Mucosa of descending colon (tissue), 3 donors: ENCODE results near the gene SNTG2. TPM values are rescaled to one million over a fixed set of nuclear protein-coding genes. Genes with fewer than 3 reads are reported as not detected.

Experiments
- ATAC-seq: fragments of 200-7000 bp; cut with Tn5 transposase; one replicate; pipeline ENCODE4 v1.9.1; 2020; ENCODE audit warnings: mild to moderate bottlenecking, moderate library complexity
- DNase-seq, 3 donors: peaks; one replicate each; pipeline ENCODE4 v3.0.0-alpha.2; 2020
- H3K36me3 ChIP-seq: fragments of 200-600 bp; one replicate; pipeline ENCODE4 v1.8.0; 2021; ENCODE audit warnings: low read depth, mild to moderate bottlenecking
- H3K4me1 ChIP-seq: fragments of 200-600 bp; one replicate; pipeline ENCODE4 v1.8.0; 2021; ENCODE audit warnings: low read depth, mild to moderate bottlenecking
- H3K4me3 ChIP-seq: fragments of 200-600 bp; one replicate; pipeline ENCODE4 v1.8.0; 2021; ENCODE audit warnings: mild to moderate bottlenecking
- H3K9me3 ChIP-seq: fragments of 200-600 bp; one replicate; pipeline ENCODE4 v1.8.0; 2021; ENCODE audit warnings: mild to moderate bottlenecking
- intact Hi-C, 2 donors: fragments of 100-400 bp; cut with DNase I in 1 of 2; cut with micrococcal nuclease in 1 of 2; formaldehyde crosslinking; loops; one replicate each; pipeline versions ENCODE4 v1.11.0 to v1.11.1; 2022; cut with DNase I, micrococcal nuclease
- total RNA-seq, 3 donors: library from RNA; stranded (reverse); fragmentation: NEBNext Ultra II Directional in 2 of 3; extraction: Animal tissue kit (Norgen Biotek cat#: 25700) in 2 of 3; gene quantifications; one replicate each; pipeline versions ENCODE4 v1.2.1 to v1.2.4, GENCODE V29; 2021 to 2023
- TF ChIP-seq, protein P1 (sequence below): fragments of 200-600 bp; IDR thresholded peaks from one replicate; pipeline ENCODE4 v1.8.0; 2022; ENCODE audit warnings: antibody characterized with exemption, mild to moderate bottlenecking
- donor health status: DM: no; HTN: no; CAD: no; lungs with moderate emphysema.
- donor health status: DM: no; HTN: no; CAD: no.
- donor health status: DM: no; HTN: yes; CAD: no.

The SNTG2 gene
- total RNA-seq, 3 donors from 2014 or later = 0.38 to 3.0 (median 2.8) TPM

DNA sequence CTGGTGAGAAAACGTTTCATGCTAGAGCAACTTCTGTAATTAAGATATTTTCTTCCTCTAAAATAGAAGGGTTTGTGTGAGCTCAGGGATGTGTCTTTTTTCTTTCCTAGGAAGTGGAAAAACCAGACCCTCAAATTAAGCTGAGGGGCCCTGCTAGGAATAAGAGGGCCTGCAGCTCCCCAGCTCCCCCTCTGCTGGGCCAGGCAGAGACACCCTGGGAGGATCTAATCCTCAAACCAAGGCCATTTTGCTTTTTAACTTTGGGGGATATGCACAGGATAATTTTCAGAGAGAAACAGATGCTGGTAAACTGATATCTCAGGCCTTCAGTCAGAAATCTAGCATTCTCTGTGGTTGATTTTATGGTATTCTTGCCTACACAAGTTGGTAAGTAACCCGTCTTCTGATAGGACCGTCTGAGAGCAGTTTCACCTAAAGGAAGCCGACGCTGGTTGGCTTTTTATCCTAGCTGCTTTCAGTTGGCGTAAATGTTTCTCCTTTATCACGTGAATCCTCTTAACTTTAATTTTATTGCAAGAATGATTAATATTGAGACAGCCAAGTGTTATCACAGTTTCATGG lies 34.8 kb downstream of the SNTG2 start:
- H3K4me1 ChIP-seq = no peaks in the 10 kb centered on the region
- H3K4me3 ChIP-seq = no peak overlapping the region
- H3K36me3 ChIP-seq = no peaks in the 10 kb centered on the region
- H3K9me3 ChIP-seq = no peaks in the 10 kb centered on the region
- DNase-seq = no peak
- TF ChIP-seq, protein P1, sequence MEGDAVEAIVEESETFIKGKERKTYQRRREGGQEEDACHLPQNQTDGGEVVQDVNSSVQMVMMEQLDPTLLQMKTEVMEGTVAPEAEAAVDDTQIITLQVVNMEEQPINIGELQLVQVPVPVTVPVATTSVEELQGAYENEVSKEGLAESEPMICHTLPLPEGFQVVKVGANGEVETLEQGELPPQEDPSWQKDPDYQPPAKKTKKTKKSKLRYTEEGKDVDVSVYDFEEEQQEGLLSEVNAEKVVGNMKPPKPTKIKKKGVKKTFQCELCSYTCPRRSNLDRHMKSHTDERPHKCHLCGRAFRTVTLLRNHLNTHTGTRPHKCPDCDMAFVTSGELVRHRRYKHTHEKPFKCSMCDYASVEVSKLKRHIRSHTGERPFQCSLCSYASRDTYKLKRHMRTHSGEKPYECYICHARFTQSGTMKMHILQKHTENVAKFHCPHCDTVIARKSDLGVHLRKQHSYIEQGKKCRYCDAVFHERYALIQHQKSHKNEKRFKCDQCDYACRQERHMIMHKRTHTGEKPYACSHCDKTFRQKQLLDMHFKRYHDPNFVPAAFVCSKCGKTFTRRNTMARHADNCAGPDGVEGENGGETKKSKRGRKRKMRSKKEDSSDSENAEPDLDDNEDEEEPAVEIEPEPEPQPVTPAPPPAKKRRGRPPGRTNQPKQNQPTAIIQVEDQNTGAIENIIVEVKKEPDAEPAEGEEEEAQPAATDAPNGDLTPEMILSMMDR = no peak
- intact Hi-C loops = no loop called here
- no peak for ATAC-seq

- DNase-seq (no peak), ATAC-seq (no peak)
- Histone ChIP-seq H3K4me3 (no peak overlapping the region), H3K36me3 (no peaks in the 10 kb centered on the region), H3K9me3 (no peaks in the 10 kb centered on the region), H3K4me1 (no peaks in the 10 kb centered on the region)
- TF ChIP-seq, protein P1 = no peak
- intact Hi-C loops = no loop called here
Observed at GRCh38 chr2:987789-988188, 37.1 kb downstream of the SNTG2 start.

- DNase-seq (no peak), ATAC-seq (peak; percentile 38)
- TF ChIP-seq, protein P1 = no peak
- H3K4me3 ChIP-seq = no peak overlapping the region
- H3K9me3 ChIP-seq = no peaks in the 10 kb centered on the region
- H3K36me3 ChIP-seq = no peaks in the 10 kb centered on the region
- H3K4me1 ChIP-seq = no peaks in the 10 kb centered on the region
- intact Hi-C loops = no loop called here
Observed at GRCh38 chr2:989781-990467, 39.3 kb downstream of the SNTG2 start.

DNA sequence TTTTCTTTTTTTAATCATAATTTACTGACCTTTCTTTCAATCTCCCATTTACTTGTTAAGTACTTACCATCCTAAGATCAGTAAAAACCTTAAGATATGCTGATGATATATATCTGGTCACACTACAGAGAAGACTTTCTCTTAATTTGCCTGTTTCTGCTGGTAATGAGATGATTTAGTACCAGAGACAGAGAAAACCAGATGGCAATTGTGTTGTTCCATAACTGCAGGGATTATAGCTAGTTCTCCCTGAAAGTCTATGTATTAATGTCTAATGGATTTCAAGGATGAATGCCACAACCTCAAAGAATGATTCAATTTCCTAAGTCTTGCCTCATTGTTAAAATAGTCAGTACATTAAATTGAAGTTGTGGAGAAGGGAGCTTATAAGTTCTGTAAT lies 40.3 kb downstream of the SNTG2 start:
- DNase-seq = no peak
- H3K4me1 ChIP-seq = no peaks in the 10 kb centered on the region
- H3K9me3 ChIP-seq = no peaks in the 10 kb centered on the region
- H3K4me3 ChIP-seq = no peak overlapping the region
- ATAC-seq = no peak
- TF ChIP-seq, protein P1 = no peak
- intact Hi-C loops = no loop called here
- H3K36me3 ChIP-seq = no peaks in the 10 kb centered on the region

- TF ChIP-seq, protein P1 = no peak
- H3K36me3 ChIP-seq = no peaks in the 10 kb centered on the region
- intact Hi-C loops = no loop called here
Observed at GRCh38 chr2:1002350-1002749, 51.7 kb downstream of the SNTG2 start.

More at GRCh38 chr2:1002350-1002749, 51.7 kb downstream of the SNTG2 start:
- Histone ChIP-seq H3K9me3 (no peaks in the 10 kb centered on the region), H3K4me1 (no peaks in the 10 kb centered on the region), H3K4me3 (no peak overlapping the region)
- no peak for DNase-seq
- no peak for ATAC-seq
